Transverse colon (tissue), 4 donors: ENCODE results near the gene SLC39A11.

Experiments
- CTCF ChIP-seq, 5 experiments: fragments of 200-600 bp in 3 of 5; fragments of 450-650 bp in 2 of 5; sonication (generic) in 3 of 5; IDR thresholded peaks; 1 replicate in 2 of 5; 2 replicates in 3 of 5; pipeline ENCODE4 v1.5.1; 2016 to 2017; ENCODE audit warnings: antibody characterized with exemption in 5 of 5, inconsistent platforms in 3 of 5, mild to moderate bottlenecking in 2 of 5, moderate library complexity in 1 of 5
- EP300 ChIP-seq: sonication (generic); formaldehyde crosslinking; IDR thresholded peaks from one replicate; pipeline ENCODE4 v1.6.1; 2017; ENCODE audit warnings: antibody characterized with exemption, low read depth
- POLR2A ChIP-seq: fragments of 450-650 bp; IDR thresholded peaks from one replicate; pipeline ENCODE4 v1.6.1; 2016; ENCODE audit warnings: antibody characterized with exemption, mild to moderate bottlenecking, moderate library complexity
- POLR2AphosphoS5 ChIP-seq, 3 donors: sonication (generic); formaldehyde crosslinking; IDR thresholded peaks; one replicate each; pipeline ENCODE4 v1.6.1; 2016; ENCODE audit warnings: antibody characterized with exemption in 3 of 3

- no peak for TF ChIP-seq CTCF (IDR thresholded peaks at IDR 0.05)
- no peak for TF ChIP-seq EP300
- no peak for TF ChIP-seq POLR2A
- TF ChIP-seq POLR2AphosphoS5 (IDR thresholded peaks at IDR 0.05), result no peak
Measured at GRCh38 chr17:72931163-72931562, 161.3 kb downstream of the SLC39A11 start.
